Neuronal stem cell (in vitro differentiated cells): ENCODE measurements around the gene SNRNP70.
"Not testable (repeated sequence)": the region's sequence is repeated elsewhere in the genome, so short reads cannot be mapped to it uniquely, and the experiment has no call there.

ENCODE experiments used
- DNase-seq: peaks from one replicate; pipeline ENCODE4 v3.0.0-alpha.2; 2013; ENCODE audit warnings: low spot score
- H2AFZ ChIP-seq: one replicate; pipeline ENCODE4 v1.6.1; 2013; ENCODE audit warnings: mild to moderate bottlenecking, low read length, inconsistent platforms
- H2AK5ac ChIP-seq: 2 replicates; pipeline ENCODE4 v1.6.1; 2013; ENCODE audit warnings: low read depth, mild to moderate bottlenecking, inconsistent platforms, low read length, moderate library complexity, mixed read lengths
- H2BK120ac ChIP-seq: 2 replicates; pipeline ENCODE4 v1.6.1; 2013; ENCODE audit warnings: low read depth, mild to moderate bottlenecking, inconsistent platforms, low read length, moderate library complexity, mixed read lengths
- H2BK12ac ChIP-seq: one replicate; pipeline ENCODE4 v1.6.1; 2013; ENCODE audit warnings: low read length, inconsistent platforms
- H2BK15ac ChIP-seq: 2 replicates; pipeline ENCODE4 v1.6.1; 2013; ENCODE audit warnings: mild to moderate bottlenecking, low read length, inconsistent platforms, mixed read lengths
- H2BK5ac ChIP-seq: one replicate; pipeline ENCODE4 v1.6.1; 2013; ENCODE audit warnings: inconsistent platforms, mild to moderate bottlenecking, low read length, moderate library complexity
- H3K14ac ChIP-seq: one replicate; pipeline ENCODE4 v1.6.1; 2013; ENCODE audit warnings: low read length, inconsistent platforms
- H3K18ac ChIP-seq: 2 replicates; pipeline ENCODE4 v1.6.1; 2013; ENCODE audit warnings: low read length, inconsistent platforms
- H3K23ac ChIP-seq: 2 replicates; pipeline ENCODE4 v1.6.1; 2013; ENCODE audit warnings: low read depth, mild to moderate bottlenecking, mixed read lengths, low read length, inconsistent platforms; ENCODE audit not compliant: poor library complexity
- H3K27ac ChIP-seq: replicated peaks from 3 replicates; pipeline ENCODE4 v1.5.1; 2013; ENCODE audit warnings: low read length, inconsistent platforms
- H3K27me3 ChIP-seq, 3 experiments: 2 replicates each; pipeline ENCODE4 v1.6.1; 2013; ENCODE audit warnings: low read length in 3 of 3, mild to moderate bottlenecking in 2 of 3, inconsistent platforms in 1 of 3, low read depth in 1 of 3, mixed read lengths in 1 of 3, moderate library complexity in 1 of 3; ENCODE audit not compliant: control insufficient read depth in 3 of 3, insufficient read depth in 3 of 3
- H3K36me3 ChIP-seq, 2 donors: replicated peaks in 1 of 2; 2 replicates each; pipeline ENCODE4 v1.6.1; 2013; ENCODE audit warnings: low read length in 2 of 2; ENCODE audit not compliant: control insufficient read depth in 2 of 2, insufficient read depth in 2 of 2
- H3K4ac ChIP-seq: 2 replicates; pipeline ENCODE4 v1.6.1; 2013; ENCODE audit warnings: inconsistent platforms, mild to moderate bottlenecking, low read length, moderate library complexity
- H3K4me1 ChIP-seq, 2 donors: 1 replicate in 1 of 2; 2 replicates in 1 of 2; pipeline ENCODE4 v1.6.1; 2013; ENCODE audit warnings: low read length in 2 of 2, low read depth in 1 of 2; ENCODE audit not compliant: control insufficient read depth in 2 of 2, insufficient read depth in 1 of 2
- H3K4me2 ChIP-seq: one replicate; pipeline ENCODE4 v1.6.1; 2013; ENCODE audit warnings: mild to moderate bottlenecking, low read length, inconsistent platforms; ENCODE audit not compliant: insufficient read depth, poor library complexity, severe bottlenecking
- H3K4me3 ChIP-seq, 2 donors: 2 replicates each; pipeline ENCODE4 v1.5.1; 2013; ENCODE audit warnings: low read length in 2 of 2, mild to moderate bottlenecking in 2 of 2, inconsistent platforms in 1 of 2, moderate library complexity in 1 of 2
- H3K79me1 ChIP-seq: one replicate; pipeline ENCODE4 v1.6.1; 2013; ENCODE audit warnings: low read depth, mild to moderate bottlenecking, inconsistent platforms, low read length, moderate library complexity
- H3K9ac ChIP-seq: one replicate; pipeline ENCODE4 v1.6.1; 2013; ENCODE audit warnings: mild to moderate bottlenecking, low read depth, low read length, inconsistent platforms; ENCODE audit not compliant: poor library complexity
- H3K9me3 ChIP-seq, 2 donors: replicated peaks in 1 of 2; 2 replicates each; pipeline versions ENCODE3 to v1.6.1; 2013; ENCODE audit warnings: low read length in 2 of 2, mild to moderate bottlenecking in 2 of 2, inconsistent platforms in 1 of 2, low read depth in 1 of 2, mixed read lengths in 1 of 2, moderate library complexity in 1 of 2; ENCODE audit not compliant: control insufficient read depth in 2 of 2, insufficient read depth in 1 of 2
- H4K8ac ChIP-seq: one replicate; pipeline ENCODE4 v1.6.1; 2013; ENCODE audit warnings: low read depth, mild to moderate bottlenecking, inconsistent platforms, low read length, moderate library complexity
- H4K91ac ChIP-seq: one replicate; pipeline ENCODE4 v1.6.1; 2013; ENCODE audit warnings: low read length, low read depth, mild to moderate bottlenecking, inconsistent platforms; ENCODE audit not compliant: poor library complexity
- WGBS, 2 donors: extraction: QIAGEN DNeasy Blood & Tissue Kit; methylation state at CpG; one replicate each; pipeline ENCODE4 v1.1.7; 2013; ENCODE audit warnings: missing lambda C conversion rate in 2 of 2, mixed read lengths in 1 of 2; ENCODE audit not compliant: insufficient read length in 2 of 2, insufficient replicate concordance in 1 of 2; ENCODE audit errors: extremely low coverage in 2 of 2; 5-methylcytosine and 5-hydroxymethylcytosine counted together

SNRNP70 gene

DNA sequence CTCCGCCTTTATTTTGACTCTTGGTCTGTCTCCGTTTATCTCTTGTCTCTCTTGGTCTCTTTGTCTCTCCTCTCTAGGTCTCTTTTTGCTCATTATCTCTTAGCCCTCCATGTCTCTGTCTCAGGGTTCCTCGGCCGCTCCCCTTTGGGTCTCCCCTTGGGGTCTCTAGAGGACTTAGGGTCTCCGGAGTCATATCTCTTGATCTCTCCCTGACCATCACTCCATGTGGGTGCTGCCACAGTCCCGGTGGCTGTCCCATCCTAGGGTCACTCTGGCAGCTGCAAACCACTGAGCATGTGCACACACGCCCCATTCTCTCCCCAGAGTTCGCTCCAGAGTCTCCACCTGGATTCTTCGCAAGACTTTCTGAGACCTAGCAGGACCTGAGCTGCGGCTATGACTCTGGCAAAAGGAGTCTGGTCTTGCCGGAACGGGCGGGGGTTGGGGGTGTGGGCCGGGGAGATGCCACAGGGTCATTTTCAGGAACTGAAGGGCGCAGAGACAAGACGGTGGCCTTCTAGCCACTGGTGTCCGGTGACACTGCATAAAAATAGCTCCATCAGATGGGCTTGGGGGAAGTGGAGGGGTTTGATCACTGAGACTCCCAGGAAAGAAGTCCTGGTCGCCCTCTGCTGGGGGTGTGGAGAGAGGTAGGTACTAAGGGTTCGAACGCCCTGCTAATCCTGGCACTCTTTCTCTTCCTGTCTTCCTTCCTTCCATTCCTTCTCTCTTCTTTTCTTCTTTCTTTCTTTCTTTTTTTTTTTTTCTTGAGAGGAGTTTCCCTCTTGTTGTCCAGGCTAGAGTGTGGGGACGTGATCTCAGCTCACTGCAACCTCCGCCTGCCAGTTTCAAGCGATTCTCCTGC is 11.5 kb upstream of the SNRNP70 start:
- H3K4me3 ChIP-seq = no peak overlapping the region
- no peak overlapping the region for H2BK5ac ChIP-seq
- no peaks in the 10 kb centered on the region for H3K36me3 ChIP-seq
- no peak overlapping the region for H2BK120ac ChIP-seq
- no peak overlapping the region for H3K27ac ChIP-seq
- H3K9me3 ChIP-seq = peaks cover 12 to 17% of the 10 kb centered on the region in 2 donors
- no CpG with 5 or more reads among the region's 23 CpGs for WGBS, 2 donors
- no peaks in the 10 kb centered on the region for H3K4me1 ChIP-seq
- H3K4me2 ChIP-seq = no peak overlapping the region
- no peak overlapping the region for H3K18ac ChIP-seq
- no peaks in the 10 kb centered on the region for H3K79me1 ChIP-seq
- H4K8ac ChIP-seq = no peak overlapping the region
- DNase-seq = no peak
- H3K4ac ChIP-seq = no peak overlapping the region
- no peak overlapping the region for H4K91ac ChIP-seq
- H2BK15ac ChIP-seq = no peak overlapping the region
- H2BK12ac ChIP-seq = no peak overlapping the region
- no peak overlapping the region for H3K9ac ChIP-seq
- peaks cover 17 to 52% (median 50%) of the 10 kb centered on the region in 3 experiments for H3K27me3 ChIP-seq
- no peak overlapping the region for H3K23ac ChIP-seq
- no peak overlapping the region for H3K14ac ChIP-seq
- H2AFZ ChIP-seq = no peak overlapping the region
- no peak overlapping the region for H2AK5ac ChIP-seq

GRCh38 chr19:49074869-49075268 is 10.4 kb upstream of the SNRNP70 start:
- H2BK15ac ChIP-seq, DNase-seq, H4K91ac ChIP-seq, H2BK5ac ChIP-seq, H3K79me1 ChIP-seq, H4K8ac ChIP-seq, H2BK12ac ChIP-seq, H3K9ac ChIP-seq, H2AK5ac ChIP-seq, H3K4me2 ChIP-seq, H3K36me3 ChIP-seq, H2BK120ac ChIP-seq, H3K4me3 ChIP-seq, H3K14ac ChIP-seq, H3K27ac ChIP-seq, H2AFZ ChIP-seq, H3K4ac ChIP-seq, H3K18ac ChIP-seq, H3K23ac ChIP-seq, H3K4me1 ChIP-seq, H3K9me3 ChIP-seq: not testable (repeated sequence)
- peaks cover 17 to 42% (median 42%) of the 10 kb centered on the region in 3 experiments for H3K27me3 ChIP-seq
- no CpG with 5 or more reads among the region's 9 CpGs for WGBS, 2 donors

GRCh38 chr19:49080392-49080791 is 4.9 kb upstream of the SNRNP70 start:
- H2BK120ac ChIP-seq = no peak overlapping the region
- H3K9ac ChIP-seq = no peak overlapping the region
- peaks cover 2 to 6% of the 10 kb centered on the region in 2 donors for H3K9me3 ChIP-seq
- H3K14ac ChIP-seq = no peak overlapping the region
- no peaks in the 10 kb centered on the region for H3K79me1 ChIP-seq
- peaks cover 0 to 4% (median 0%) of the 10 kb centered on the region in 3 experiments for H3K27me3 ChIP-seq
- no peak overlapping the region for H3K18ac ChIP-seq
- no peaks in the 10 kb centered on the region for H3K4me1 ChIP-seq
- no peak overlapping the region for H3K4ac ChIP-seq
- no peak overlapping the region for H2AK5ac ChIP-seq
- no peak overlapping the region for H2BK5ac ChIP-seq
- no peak overlapping the region for H3K4me2 ChIP-seq
- no peak overlapping the region for H3K4me3 ChIP-seq
- no peak overlapping the region for H2AFZ ChIP-seq
- no peak overlapping the region for H4K91ac ChIP-seq
- no peak overlapping the region for H3K27ac ChIP-seq
- no peak overlapping the region for H2BK15ac ChIP-seq
- WGBS, 2 donors = no CpG with 5 or more reads among the region's 4 CpGs
- no peak overlapping the region for H3K23ac ChIP-seq
- no peak overlapping the region for H4K8ac ChIP-seq
- no peaks in the 10 kb centered on the region for H3K36me3 ChIP-seq
- DNase-seq = no peak
- no peak overlapping the region for H2BK12ac ChIP-seq

DNA sequence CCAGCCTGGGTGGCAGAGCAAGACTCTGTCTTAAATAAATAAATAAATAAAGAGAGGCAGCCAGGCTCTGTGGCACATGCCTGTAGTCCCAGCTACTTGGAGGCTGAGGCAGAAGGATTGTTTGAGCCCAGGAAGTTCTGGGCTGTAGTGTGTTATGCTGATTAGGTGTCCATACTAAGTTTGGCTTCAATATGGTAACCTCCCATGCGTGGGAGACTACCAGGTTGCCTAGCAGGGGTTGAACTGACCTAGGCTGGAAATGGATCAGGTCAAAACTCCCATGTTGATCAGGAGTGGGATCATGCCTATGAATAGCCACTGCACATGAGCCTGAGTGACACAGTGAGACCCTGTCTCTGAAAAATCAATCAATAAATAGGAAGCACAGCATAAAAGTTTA is 4.0 kb upstream of the SNRNP70 start:
- Histone ChIP-seq H3K14ac (no peak overlapping the region), H3K23ac (no peak overlapping the region), H2BK12ac (no peak overlapping the region), H3K4ac (no peak overlapping the region), H4K91ac (no peak overlapping the region), H3K27me3 (peaks cover 0 to 4% (median 0%) of the 10 kb centered on the region in 3 experiments), H3K9me3 (peaks cover 2 to 6% of the 10 kb centered on the region in 2 donors), H3K4me1 (peaks cover 1 to 2% of the 10 kb centered on the region in 2 donors), H3K27ac (no peak overlapping the region), H3K4me2 (no peak overlapping the region), H3K4me3 (no peak overlapping the region), H2AFZ (no peak overlapping the region), H3K9ac (no peak overlapping the region), H2AK5ac (no peak overlapping the region), H3K18ac (no peak overlapping the region), H4K8ac (no peak overlapping the region), H3K79me1 (peaks cover under 1% of the 10 kb centered on the region), H2BK15ac (no peak overlapping the region), H2BK5ac (no peak overlapping the region), H2BK120ac (no peak overlapping the region), H3K36me3 (peaks cover under 1 to 3% of the 10 kb centered on the region in 2 donors)
- DNase-seq = no peak
- no CpG with 5 or more reads among the region's 1 CpG for WGBS, 2 donors
